Measurements from ENCODE around the gene CACNB4. TPM values are rescaled to one million over a fixed set of nuclear protein-coding genes. Genes with fewer than 3 reads are reported as not detected.

Gene CACNB4
- total RNA-seq, 2 experiments from 2014 or later, result 0.06 to 0.76 TPM

DNA sequence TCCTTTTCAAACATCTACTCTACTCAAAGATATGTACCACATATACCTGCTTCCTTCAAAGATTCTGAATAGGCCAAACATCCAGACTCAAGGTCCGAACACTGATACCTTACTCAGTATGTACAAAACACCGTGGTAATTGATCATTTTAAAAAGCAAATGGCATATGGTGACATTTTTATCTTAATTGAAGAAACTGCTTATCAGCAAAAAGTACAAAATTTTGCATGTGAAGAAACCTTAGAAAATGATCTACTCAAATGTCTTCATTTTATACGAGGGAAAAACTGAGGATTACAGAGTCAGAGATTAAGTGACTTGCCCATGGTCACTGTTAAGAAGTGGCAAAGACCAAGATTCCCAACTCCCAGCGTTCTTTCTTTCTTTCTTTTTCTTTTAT is 133.0 kb downstream of the CACNB4 start:
- H3K4me1 ChIP-seq (ENCODE audit: insufficient read depth, low read length, poor library complexity, severe bottlenecking), result no peaks in the 10 kb centered on the region
- intact Hi-C loops (cut with micrococcal nuclease; ENCODE audit: unreplicated experiment), result no loop called here
- no peak overlapping the region for H2AFZ ChIP-seq (ENCODE audit: low read length)
- DNase-seq (ENCODE audit: low spot score), result no peak
- H3K4me2 ChIP-seq (ENCODE audit: low read length), result no peak overlapping the region
- no peak overlapping the region for H3K4me3 ChIP-seq (ENCODE audit: low read depth, low read length, poor library complexity, severe bottlenecking)
- no peaks in the 10 kb centered on the region for H3K9me3 ChIP-seq (ENCODE audit: low read length)
- ChIA-PET CTCF (ENCODE audit: unreplicated experiment) (no interaction called here), POLR2A (no interaction called here)
- H4K20me1 ChIP-seq (ENCODE audit: insufficient read depth, low read length), result no peaks in the 10 kb centered on the region
- no peaks in the 10 kb centered on the region for H3K9me2 ChIP-seq (ENCODE audit: insufficient read depth, low read length)
- H3K36me3 ChIP-seq (ENCODE audit: insufficient read depth, low read length), result no peaks in the 10 kb centered on the region
- H3K27ac ChIP-seq (ENCODE audit: low read depth, low read length, poor library complexity, severe bottlenecking), result no peak overlapping the region
- no peak for TF ChIP-seq EZH2phosphoT487 (IDR thresholded peaks at IDR 0.05; ENCODE audit: borderline replicate concordance, low read depth, low read length)
- no peak for TF ChIP-seq CTCF (conservative IDR thresholded peaks at IDR 0.05; ENCODE audit: low read length)
- no peaks in the 10 kb centered on the region for H3K79me2 ChIP-seq (ENCODE audit: insufficient read depth, low read depth, low read length)
- BruUV-seq (replicated peaks), result no TSS peak

GRCh38 chr2:151961558-151961957 is 137.3 kb downstream of the CACNB4 start:
- H2AFZ ChIP-seq (ENCODE audit: low read length), result no peak overlapping the region
- no peak overlapping the region for H3K4me3 ChIP-seq (ENCODE audit: low read depth, low read length, poor library complexity, severe bottlenecking)
- H3K79me2 ChIP-seq (ENCODE audit: insufficient read depth, low read depth, low read length), result no peaks in the 10 kb centered on the region
- no peak for DNase-seq (ENCODE audit: low spot score)
- no peaks in the 10 kb centered on the region for H3K4me1 ChIP-seq (ENCODE audit: insufficient read depth, low read length, poor library complexity, severe bottlenecking)
- BruUV-seq (replicated peaks), result no TSS peak
- H3K27ac ChIP-seq (ENCODE audit: low read depth, low read length, poor library complexity, severe bottlenecking), result no peak overlapping the region
- no peak for TF ChIP-seq EZH2phosphoT487 (IDR thresholded peaks at IDR 0.05; ENCODE audit: borderline replicate concordance, low read depth, low read length)
- H3K9me3 ChIP-seq (ENCODE audit: low read length), result no peaks in the 10 kb centered on the region
- CTCF ChIA-PET (ENCODE audit: unreplicated experiment), result no interaction called here
- no peaks in the 10 kb centered on the region for H3K9me2 ChIP-seq (ENCODE audit: insufficient read depth, low read length)
- intact Hi-C loops (cut with micrococcal nuclease; ENCODE audit: unreplicated experiment), result no loop called here
- no peaks in the 10 kb centered on the region for H4K20me1 ChIP-seq (ENCODE audit: insufficient read depth, low read length)
- H3K4me2 ChIP-seq (ENCODE audit: low read length), result no peak overlapping the region
- POLR2A ChIA-PET, result interaction anchor here (0.6 kb wide), 1 partner anchor 80 kb away, joined by 6 read pairs; no protein-coding TSS in a partner anchor
- no peaks in the 10 kb centered on the region for H3K36me3 ChIP-seq (ENCODE audit: insufficient read depth, low read length)

DNA sequence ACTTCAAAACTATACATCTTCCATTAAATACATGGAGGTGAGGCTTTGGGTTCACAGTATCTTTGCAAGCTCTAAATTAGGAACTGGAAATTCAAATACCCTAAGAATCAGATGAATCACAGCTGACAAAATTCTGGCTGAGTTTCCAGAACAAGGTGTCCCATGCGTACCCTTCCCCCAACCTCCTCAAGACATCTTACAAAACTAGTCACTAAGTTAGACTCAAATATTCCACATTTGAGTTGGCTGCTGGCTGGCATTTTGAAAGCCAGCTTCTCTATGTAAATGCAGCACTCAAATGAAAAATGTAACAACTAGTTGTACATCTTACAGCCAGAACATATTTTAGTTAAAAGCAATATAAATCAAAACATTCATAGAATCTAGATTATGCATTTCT is 139.6 kb downstream of the CACNB4 start:
- no TSS peak for BruUV-seq (replicated peaks)
- Histone ChIP-seq H3K9me2 (ENCODE audit: insufficient read depth, low read length) (no peaks in the 10 kb centered on the region), H2AFZ (ENCODE audit: low read length) (no peak overlapping the region), H3K4me3 (ENCODE audit: low read depth, low read length, poor library complexity, severe bottlenecking) (no peak overlapping the region), H3K79me2 (ENCODE audit: insufficient read depth, low read depth, low read length) (no peaks in the 10 kb centered on the region), H3K36me3 (ENCODE audit: insufficient read depth, low read length) (no peaks in the 10 kb centered on the region), H3K27ac (ENCODE audit: low read depth, low read length, poor library complexity, severe bottlenecking) (no peak overlapping the region), H3K4me1 (ENCODE audit: insufficient read depth, low read length, poor library complexity, severe bottlenecking) (no peaks in the 10 kb centered on the region), H3K4me2 (ENCODE audit: low read length) (no peak overlapping the region), H3K9me3 (ENCODE audit: low read length) (no peaks in the 10 kb centered on the region), H4K20me1 (ENCODE audit: insufficient read depth, low read length) (no peaks in the 10 kb centered on the region)
- intact Hi-C loops (cut with micrococcal nuclease; ENCODE audit: unreplicated experiment), result no loop called here
- DNase-seq (ENCODE audit: low spot score), result no peak
- TF ChIP-seq EZH2phosphoT487 (IDR thresholded peaks at IDR 0.05; ENCODE audit: borderline replicate concordance, low read depth, low read length) (no peak), CTCF (conservative IDR thresholded peaks at IDR 0.05; ENCODE audit: low read length) (no peak)
- ChIA-PET POLR2A (no interaction called here), CTCF (ENCODE audit: unreplicated experiment) (no interaction called here)

Data from OCI-LY7 (cell line).